Esophagus squamous epithelium (tissue), 5 donors: Measurements from ENCODE around the gene MTAP. TPM values are rescaled to one million over a fixed set of nuclear protein-coding genes. Genes with fewer than 3 reads are reported as not detected.
A peak's percentile ranks its signal among the peaks of the same experiment; 100 is the strongest.

Source experiments
- DNase-seq: peaks from one replicate; lab custom pipeline; 2025; lab: John Stamatoyannopoulos, UW
- H3K27ac ChIP-seq, 4 donors: fragments of 200-600 bp; sonication (generic); one replicate each; pipeline ENCODE4 v1.5.1; 2016 to 2019; ENCODE audit warnings: mild to moderate bottlenecking in 1 of 4
- H3K27me3 ChIP-seq, 4 donors: fragments of 200-600 bp; sonication (generic); 1 replicate in 3 of 4; 2 replicates in 1 of 4; pipeline versions ENCODE4 v1.5.1 to v1.6.0; 2017 to 2021; ENCODE audit warnings: antibody characterized with exemption in 1 of 4
- H3K36me3 ChIP-seq, 3 donors: fragments of 200-600 bp; sonication (generic); one replicate each; pipeline ENCODE4 v1.5.1; 2016 to 2019
- H3K4me1 ChIP-seq, 3 donors: fragments of 200-600 bp; sonication (generic); one replicate each; pipeline ENCODE4 v1.5.1; 2017 to 2019
- H3K4me3 ChIP-seq, 4 donors: fragments of 200-600 bp; sonication (generic); 1 replicate in 3 of 4; 2 replicates in 1 of 4; pipeline ENCODE4 v1.5.1; 2016 to 2019; ENCODE audit warnings: mild to moderate bottlenecking in 2 of 4, moderate library complexity in 1 of 4
- H3K9me3 ChIP-seq, 3 donors: fragments of 200-600 bp; sonication (generic); one replicate each; pipeline ENCODE4 v1.5.1; 2016 to 2019
- POLR2A ChIP-seq, 4 donors: fragments of 450-650 bp; IDR thresholded peaks; one replicate each; pipeline ENCODE4 v1.6.1; 2017; ENCODE audit warnings: antibody characterized with exemption in 4 of 4, mild to moderate bottlenecking in 4 of 4, moderate library complexity in 3 of 4
- WGBS, 2 donors: methylation state at CpG; one replicate each; pipeline ENCODE4 v1.1.5; 2018; 5-methylcytosine and 5-hydroxymethylcytosine counted together
- intact Hi-C: fragments of 100-400 bp; cut with DNase I; formaldehyde crosslinking; loops from one replicate; pipeline ENCODE4 v1.15.0; 2022
- total RNA-seq, 4 donors: library from RNA; depleted of rRNA; stranded (reverse); fragments of >200 nt; gene quantifications; one replicate each; pipeline ENCODE4 v1.1.0, GENCODE V29; 2016
- TF ChIP-seq, protein P1 (sequence below), 6 experiments: fragments of 450-650 bp in 4 of 6; fragments of 200-600 bp in 2 of 6; sonication (generic) in 2 of 6; IDR thresholded peaks; one replicate each; pipeline ENCODE4 v1.5.1; 2016 to 2019; ENCODE audit warnings: antibody characterized with exemption in 6 of 6, mild to moderate bottlenecking in 4 of 6, moderate library complexity in 4 of 6
- donor health status: DM: yes; HTN: yes; CAD: no.

Gene MTAP
- total RNA-seq, 4 donors from 2014 or later: 16.1 to 37.4 (median 27.6) TPM

DNA sequence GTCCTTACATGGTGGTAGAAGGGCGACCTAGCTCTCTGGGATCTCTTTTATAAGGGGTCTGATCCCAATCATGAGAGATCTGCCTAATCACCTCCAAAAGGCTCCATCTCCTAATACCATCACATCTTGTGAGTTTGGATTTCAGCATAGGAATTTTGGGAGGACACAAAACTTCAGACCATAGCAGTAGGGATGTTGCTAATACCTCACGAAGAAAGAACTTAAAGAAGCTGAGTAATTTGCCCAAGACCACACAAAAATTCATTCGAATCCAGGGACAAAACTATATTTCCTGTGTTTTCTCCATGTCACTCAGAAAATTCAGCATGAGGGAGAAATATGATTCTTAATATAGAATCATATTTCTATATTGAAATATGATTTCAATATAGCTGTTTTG lies 32.7 kb downstream of the MTAP start:
- no peak for DNase-seq
- peaks cover 25 to 78% (median 46%) of the 10 kb centered on the region in 3 donors for H3K4me1 ChIP-seq
- no peaks in the 10 kb centered on the region for H3K27me3 ChIP-seq
- intact Hi-C loops: loop anchor here (10.0 kb wide), 1 partner anchor 60 kb away; no protein-coding TSS in a partner anchor
- no peak overlapping the region for H3K4me3 ChIP-seq
- H3K9me3 ChIP-seq: no peaks in the 10 kb centered on the region
- WGBS, 2 donors: 95 to 100% methylated on average over 3 of the region's 3 CpGs
- H3K27ac ChIP-seq: peak overlapping the region in 3 of 4 donors; percentile 77 to 87 (median 83)
- H3K36me3 ChIP-seq: peaks cover 0 to 58% (median 8%) of the 10 kb centered on the region in 3 donors
- TF ChIP-seq, protein P1, sequence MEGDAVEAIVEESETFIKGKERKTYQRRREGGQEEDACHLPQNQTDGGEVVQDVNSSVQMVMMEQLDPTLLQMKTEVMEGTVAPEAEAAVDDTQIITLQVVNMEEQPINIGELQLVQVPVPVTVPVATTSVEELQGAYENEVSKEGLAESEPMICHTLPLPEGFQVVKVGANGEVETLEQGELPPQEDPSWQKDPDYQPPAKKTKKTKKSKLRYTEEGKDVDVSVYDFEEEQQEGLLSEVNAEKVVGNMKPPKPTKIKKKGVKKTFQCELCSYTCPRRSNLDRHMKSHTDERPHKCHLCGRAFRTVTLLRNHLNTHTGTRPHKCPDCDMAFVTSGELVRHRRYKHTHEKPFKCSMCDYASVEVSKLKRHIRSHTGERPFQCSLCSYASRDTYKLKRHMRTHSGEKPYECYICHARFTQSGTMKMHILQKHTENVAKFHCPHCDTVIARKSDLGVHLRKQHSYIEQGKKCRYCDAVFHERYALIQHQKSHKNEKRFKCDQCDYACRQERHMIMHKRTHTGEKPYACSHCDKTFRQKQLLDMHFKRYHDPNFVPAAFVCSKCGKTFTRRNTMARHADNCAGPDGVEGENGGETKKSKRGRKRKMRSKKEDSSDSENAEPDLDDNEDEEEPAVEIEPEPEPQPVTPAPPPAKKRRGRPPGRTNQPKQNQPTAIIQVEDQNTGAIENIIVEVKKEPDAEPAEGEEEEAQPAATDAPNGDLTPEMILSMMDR (IDR thresholded peaks at IDR 0.05): no peak
- no peak for TF ChIP-seq POLR2A (IDR thresholded peaks at IDR 0.05)

DNA sequence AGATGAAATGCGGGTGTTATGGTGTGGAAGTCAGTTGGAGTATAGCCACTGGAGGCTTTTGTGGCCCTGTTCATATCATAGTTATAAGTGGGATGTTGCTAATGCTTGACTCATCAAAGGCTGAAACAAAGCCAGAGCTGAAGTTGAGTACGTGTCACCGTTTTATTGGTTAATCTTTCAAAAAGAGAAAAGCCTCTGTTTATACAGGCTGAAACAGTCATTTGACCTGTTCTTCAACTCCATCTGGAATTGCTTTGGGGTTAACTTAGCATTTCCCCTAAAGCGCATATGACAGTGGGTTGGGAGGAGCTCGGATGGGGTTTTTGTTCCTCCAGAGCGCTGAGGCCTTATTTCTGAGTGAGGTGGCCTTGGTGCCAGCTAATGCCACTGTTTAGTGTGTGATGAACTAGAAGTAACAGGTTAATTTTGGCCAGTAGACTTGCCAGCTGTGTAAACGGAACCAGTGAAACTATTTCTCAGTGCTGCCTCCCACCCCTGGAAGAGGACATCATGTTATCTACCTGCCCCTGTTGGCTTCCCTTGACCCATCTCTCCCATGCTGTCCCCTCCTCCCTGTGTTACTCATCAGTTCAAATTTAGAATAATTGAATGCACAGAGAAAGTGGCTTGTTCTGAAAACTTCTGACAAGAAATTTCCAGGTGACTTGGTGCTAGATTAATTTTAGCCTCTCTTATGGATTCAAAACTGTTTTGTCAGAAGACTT lies 34.2 kb downstream of the MTAP start:
- no peaks in the 10 kb centered on the region for H3K9me3 ChIP-seq
- H3K4me3 ChIP-seq: no peak overlapping the region
- DNase-seq: no peak
- peak overlapping the region; percentile 66 to 87 (median 80) for H3K27ac ChIP-seq
- TF ChIP-seq, protein P1 (IDR thresholded peaks at IDR 0.05): no peak
- TF ChIP-seq POLR2A (IDR thresholded peaks at IDR 0.05): no peak
- intact Hi-C loops: loop anchor here (10.0 kb wide), 1 partner anchor 58 kb away; no protein-coding TSS in a partner anchor
- no peaks in the 10 kb centered on the region for H3K27me3 ChIP-seq
- peaks cover 25 to 64% (median 33%) of the 10 kb centered on the region in 3 donors for H3K4me1 ChIP-seq
- H3K36me3 ChIP-seq: peaks cover 10 to 65% (median 14%) of the 10 kb centered on the region in 3 donors
- 18 to 40% methylated on average over 7 of the region's 7 CpGs for WGBS, 2 donors

DNA sequence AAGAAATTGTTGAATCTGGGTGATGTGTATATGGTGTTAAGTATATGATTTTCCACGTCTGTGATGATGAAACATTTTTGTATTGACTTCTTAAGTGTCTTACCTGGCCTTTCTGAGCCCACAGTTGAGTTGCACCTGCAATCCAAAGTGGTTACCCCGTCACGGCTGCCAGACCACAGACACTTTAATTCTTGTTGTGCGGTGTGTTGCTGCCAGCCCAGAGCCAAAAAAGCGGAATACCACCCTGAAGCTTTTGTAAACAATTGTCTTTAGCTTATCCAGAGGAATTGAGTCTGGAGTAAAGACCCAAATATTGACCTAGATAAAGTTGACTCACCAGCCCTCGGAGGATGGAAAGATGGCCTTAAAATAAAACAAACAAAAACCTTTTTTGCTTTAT lies 35.1 kb downstream of the MTAP start:
- TF ChIP-seq POLR2A (IDR thresholded peaks at IDR 0.05): no peak
- TF ChIP-seq, protein P1 (IDR thresholded peaks at IDR 0.05): no peak
- Histone ChIP-seq H3K27me3 (no peaks in the 10 kb centered on the region), H3K4me1 (peaks cover 20 to 55% (median 25%) of the 10 kb centered on the region in 3 donors), H3K27ac (peak overlapping the region; percentile 66 to 83 (median 75)), H3K36me3 (peaks cover 10 to 72% (median 15%) of the 10 kb centered on the region in 3 donors), H3K9me3 (no peaks in the 10 kb centered on the region), H3K4me3 (no peak overlapping the region)
- no peak for DNase-seq
- 81 to 85% methylated on average over 6 of the region's 6 CpGs for WGBS, 2 donors
- intact Hi-C loops: loop anchor here (10.0 kb wide), 1 partner anchor 57 kb away; no protein-coding TSS in a partner anchor

DNA sequence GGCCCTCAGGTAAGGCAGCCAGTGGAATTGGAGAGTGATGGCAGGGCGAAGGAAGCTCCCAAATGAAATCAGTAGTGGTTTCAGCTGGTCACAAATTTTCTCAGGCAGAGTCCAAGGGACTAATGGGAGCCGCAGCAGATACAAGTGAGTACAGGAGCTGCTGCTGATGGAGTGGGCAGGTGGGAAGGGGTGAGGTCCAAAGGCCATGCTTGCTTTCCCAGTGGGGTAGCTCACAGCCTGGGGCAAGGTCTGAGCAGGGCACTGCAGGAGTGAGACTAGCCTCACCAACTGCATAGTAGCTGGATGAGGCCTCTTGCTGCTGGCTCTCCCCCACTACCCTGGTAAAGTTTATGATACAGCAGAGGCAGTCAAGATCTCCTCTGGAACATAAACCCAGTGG lies 38.2 kb downstream of the MTAP start:
- TF ChIP-seq, protein P1 (IDR thresholded peaks at IDR 0.05): no peak
- TF ChIP-seq POLR2A (IDR thresholded peaks at IDR 0.05): no peak

DNA sequence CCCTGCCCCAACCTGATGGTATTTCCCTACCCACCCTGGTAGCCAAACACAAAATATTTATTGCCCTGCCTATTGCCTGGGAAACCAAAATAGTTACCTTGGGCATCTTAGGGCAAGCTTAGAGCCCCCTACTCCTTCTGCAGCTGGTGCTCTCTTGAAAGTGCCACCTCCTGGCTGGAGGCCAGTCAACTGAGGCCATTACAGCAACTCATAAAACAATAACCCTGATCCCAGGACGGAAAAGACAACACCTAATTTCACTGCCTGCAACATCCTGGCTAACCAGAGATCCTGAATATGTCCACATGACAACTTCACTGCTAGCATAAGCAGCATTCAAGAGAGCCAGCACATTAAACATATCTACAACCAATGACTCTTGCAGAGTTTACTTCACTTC lies 38.7 kb downstream of the MTAP start:
- Histone ChIP-seq H3K9me3 (peaks cover 0 to 14% (median 0%) of the 10 kb centered on the region in 3 donors), H3K27ac (no peak overlapping the region), H3K36me3 (peaks cover 10 to 53% (median 15%) of the 10 kb centered on the region in 3 donors), H3K27me3 (no peaks in the 10 kb centered on the region), H3K4me1 (peaks cover 3 to 18% (median 9%) of the 10 kb centered on the region in 3 donors), H3K4me3 (no peak overlapping the region)
- TF ChIP-seq, protein P1 (IDR thresholded peaks at IDR 0.05): no peak
- TF ChIP-seq POLR2A (IDR thresholded peaks at IDR 0.05): no peak
- intact Hi-C loops: no loop called here
- WGBS, 2 donors: 83 to 100% methylated on average over 1 of the region's 1 CpG
- no peak for DNase-seq

More for the DNA sequence above, 38.2 kb downstream of the MTAP start:
- 60 to 64% methylated on average over 2 of the region's 2 CpGs for WGBS, 2 donors
- Histone ChIP-seq H3K4me3 (no peak overlapping the region), H3K9me3 (peaks cover 0 to 9% (median 0%) of the 10 kb centered on the region in 3 donors), H3K27ac (no peak overlapping the region), H3K4me1 (peaks cover 8 to 23% (median 9%) of the 10 kb centered on the region in 3 donors), H3K27me3 (no peaks in the 10 kb centered on the region), H3K36me3 (peaks cover 10 to 53% (median 15%) of the 10 kb centered on the region in 3 donors)
- intact Hi-C loops: no loop called here
- no peak for DNase-seq
